Measurements from ENCODE around the gene HOXA5. TPM values are rescaled to one million over a fixed set of nuclear protein-coding genes. Genes with fewer than 3 reads are reported as not detected.

The HOXA5 gene
- polyA plus RNA-seq (2012; ENCODE audit: low read depth, missing spikeins) = not detected

DNA sequence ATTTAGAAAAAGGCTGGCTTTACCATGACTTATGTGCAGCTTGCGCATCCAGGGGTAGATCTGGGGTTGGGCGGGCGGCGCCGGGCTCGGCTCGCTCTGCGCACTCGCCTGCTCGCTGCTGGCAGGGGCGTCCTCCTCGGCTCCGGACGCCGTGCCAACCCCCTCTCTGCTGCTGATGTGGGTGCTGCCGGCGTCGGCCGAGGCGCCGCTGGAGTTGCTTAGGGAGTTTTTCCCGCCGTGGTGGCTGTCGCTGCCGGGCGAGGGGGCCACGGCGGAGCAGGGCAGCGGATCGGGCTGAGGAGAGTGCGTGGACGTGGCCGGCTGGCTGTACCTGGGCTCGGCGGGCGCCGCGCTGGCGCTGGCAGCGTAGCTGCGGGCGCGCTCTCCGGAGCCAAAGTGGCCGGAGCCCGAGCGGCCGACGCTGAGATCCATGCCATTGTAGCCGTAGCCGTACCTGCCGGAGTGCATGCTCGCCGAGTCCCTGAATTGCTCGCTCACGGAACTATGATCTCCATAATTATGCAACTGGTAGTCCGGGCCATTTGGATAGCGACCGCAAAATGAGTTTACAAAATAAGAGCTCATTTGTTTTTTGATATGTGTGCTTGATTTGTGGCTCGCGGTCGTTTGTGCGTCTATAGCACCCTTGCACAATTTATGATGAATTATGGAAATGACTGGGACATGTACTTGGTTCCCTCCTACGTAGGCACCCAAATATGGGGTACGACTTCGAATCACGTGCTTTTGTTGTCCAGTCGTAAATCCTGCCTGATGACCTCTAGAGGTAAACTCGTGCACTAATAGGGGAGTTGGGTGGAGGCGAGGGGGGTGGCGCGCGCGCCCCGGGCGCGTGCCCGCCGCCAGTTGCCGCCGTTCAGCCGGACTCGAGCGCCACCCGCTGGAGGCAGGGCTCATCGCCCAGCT, at the start of gene HOXA5:
TSS of gene HOXA5 (minus strand) at position 659 of the 927 bp plus-strand sequence. CDS start at position 585, 74 bp downstream.
- no peak for DNase-seq (ENCODE audit: insufficient read length, low spot score)
- no peak for FAIRE-seq
- TF ChIP-seq TAF1 (IDR thresholded peaks at IDR 0.05; ENCODE audit: low read depth, low read length) = no peak
- TF ChIP-seq POU2F2 (IDR thresholded peaks at IDR 0.05; ENCODE audit: low read depth, low read length) = no peak
- no peak for TF ChIP-seq SPI1 (IDR thresholded peaks at IDR 0.05; ENCODE audit: low read depth, low read length)
- no peak for TF ChIP-seq POLR2AphosphoS5 (IDR thresholded peaks at IDR 0.05; ENCODE audit: low read depth, low read length)

DNA sequence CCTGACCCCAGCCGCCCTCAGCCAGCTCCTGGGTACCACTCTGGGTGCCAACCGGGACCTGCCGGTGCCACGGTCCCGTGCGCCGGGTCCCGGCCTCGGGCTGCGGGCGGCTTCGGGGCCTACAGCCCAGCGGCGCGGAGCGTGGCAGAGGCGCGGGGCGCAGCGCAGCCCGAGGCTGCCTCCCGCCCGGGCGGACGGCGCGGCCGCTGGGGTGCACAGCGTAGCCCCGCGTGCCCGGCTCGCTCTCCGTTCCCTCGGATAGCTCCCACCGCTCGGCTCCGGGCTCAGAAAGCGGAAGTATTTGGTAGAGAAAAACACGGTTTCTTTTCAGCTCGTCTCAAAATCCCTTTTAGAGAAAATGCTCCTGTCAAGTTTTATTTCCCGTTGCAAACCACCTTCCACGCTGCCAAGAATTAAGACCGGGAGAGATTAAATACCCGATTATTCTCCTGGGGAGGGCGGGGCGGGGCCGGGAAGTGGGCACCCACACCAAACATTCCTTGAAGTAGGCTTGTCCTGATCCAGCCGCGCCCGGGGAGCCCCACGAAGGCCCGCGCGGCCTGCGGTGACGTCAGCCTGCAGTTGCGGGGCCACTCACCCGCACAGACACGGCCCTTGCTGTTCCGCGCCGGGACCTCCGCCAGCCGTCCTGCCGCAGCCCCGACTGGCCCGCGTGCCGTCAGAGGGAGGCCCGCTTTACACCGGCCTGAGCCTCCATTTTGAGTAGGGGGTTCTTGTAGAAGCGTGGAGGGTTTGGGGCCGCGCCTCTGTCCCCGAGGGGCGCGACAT, 49.3 kb upstream of the HOXA5 start:
- DNase-seq (ENCODE audit: insufficient read length, low spot score) (no peak), FAIRE-seq (no peak)
- TF ChIP-seq POU2F2 (IDR thresholded peaks at IDR 0.05; ENCODE audit: low read depth, low read length) (no peak), POLR2AphosphoS5 (IDR thresholded peaks at IDR 0.05; ENCODE audit: low read depth, low read length) (no peak)

DNA sequence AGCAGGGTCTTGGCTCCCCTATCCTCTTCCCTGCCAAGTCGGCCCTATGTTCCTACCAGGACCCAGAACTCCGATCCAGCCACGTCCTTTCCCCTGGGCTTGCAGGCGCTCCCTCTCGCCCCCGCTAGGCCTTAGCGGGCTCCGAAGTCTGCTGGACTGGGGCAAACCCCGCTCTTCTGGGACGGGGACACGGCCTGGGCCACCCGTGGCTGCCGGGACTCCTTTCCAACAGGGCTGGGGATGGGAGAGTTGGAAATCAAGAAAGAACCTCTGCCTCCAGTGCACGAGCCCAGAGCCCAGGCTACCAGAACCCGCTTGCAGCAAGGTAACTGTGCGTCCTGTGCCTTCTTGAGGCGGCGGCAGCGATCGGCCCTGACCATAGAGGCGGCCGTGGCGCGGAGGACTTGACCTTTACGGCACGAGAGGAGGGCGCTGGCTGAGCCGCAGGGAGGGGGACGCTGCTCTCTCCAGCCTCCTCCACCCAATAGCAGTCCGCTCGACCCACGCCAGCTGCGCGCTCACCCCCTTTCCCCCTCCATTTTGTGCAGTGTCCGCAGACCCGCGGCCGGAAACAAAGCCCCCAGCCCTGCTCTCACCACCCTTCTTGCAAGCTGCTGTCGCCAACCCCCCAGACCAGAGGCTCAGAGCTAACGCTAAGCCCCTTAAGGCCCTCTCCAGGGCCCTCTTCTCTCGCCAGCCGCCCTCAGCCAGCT, 48.5 kb upstream of the HOXA5 start:
- DNase-seq (ENCODE audit: insufficient read length, low spot score) = no peak
- no peak for TF ChIP-seq SPI1 (IDR thresholded peaks at IDR 0.05; ENCODE audit: low read depth, low read length)
- FAIRE-seq = no peak

DNA sequence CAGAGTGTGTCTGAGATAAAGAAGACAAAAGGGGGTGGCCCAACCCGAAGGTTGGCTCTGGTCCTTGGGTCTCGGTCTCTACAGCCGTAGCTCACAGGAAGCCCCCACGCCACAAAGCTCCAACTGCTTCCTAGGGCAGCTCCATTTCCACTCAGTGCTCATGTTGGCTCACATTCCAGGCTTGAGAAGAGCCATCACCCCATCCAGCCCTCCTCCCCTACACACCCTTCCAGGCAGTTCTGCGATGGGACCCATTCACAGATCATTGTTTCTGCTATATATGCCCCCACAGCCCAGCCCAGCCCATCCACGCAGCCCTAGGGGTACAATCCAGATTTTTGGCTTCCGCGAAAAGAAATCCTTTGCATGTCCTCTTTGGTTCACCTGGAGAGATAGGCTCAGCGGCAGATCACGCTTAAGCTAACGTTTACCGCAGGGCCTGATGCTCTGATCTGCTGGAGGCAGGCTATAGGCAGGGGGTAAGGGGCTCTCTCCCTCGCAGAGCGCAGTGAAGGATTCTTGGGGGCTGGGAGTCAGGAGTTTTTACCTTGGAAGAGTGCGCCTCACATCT, 47.8 kb upstream of the HOXA5 start:
- TF ChIP-seq POLR2AphosphoS5 (IDR thresholded peaks at IDR 0.05; ENCODE audit: low read depth, low read length) (no peak), TAF1 (IDR thresholded peaks at IDR 0.05; ENCODE audit: low read depth, low read length) (no peak), POU2F2 (IDR thresholded peaks at IDR 0.05; ENCODE audit: low read depth, low read length) (no peak), SPI1 (IDR thresholded peaks at IDR 0.05; ENCODE audit: low read depth, low read length) (no peak), POLR2A (IDR thresholded peaks at IDR 0.05; ENCODE audit: low read depth, low read length) (no peak), PAX5 (IDR thresholded peaks at IDR 0.05; ENCODE audit: insufficient read depth, low read length, severe bottlenecking) (no peak)
- DNase-seq (ENCODE audit: insufficient read length, low spot score) = no peak
- no peak for FAIRE-seq

DNA sequence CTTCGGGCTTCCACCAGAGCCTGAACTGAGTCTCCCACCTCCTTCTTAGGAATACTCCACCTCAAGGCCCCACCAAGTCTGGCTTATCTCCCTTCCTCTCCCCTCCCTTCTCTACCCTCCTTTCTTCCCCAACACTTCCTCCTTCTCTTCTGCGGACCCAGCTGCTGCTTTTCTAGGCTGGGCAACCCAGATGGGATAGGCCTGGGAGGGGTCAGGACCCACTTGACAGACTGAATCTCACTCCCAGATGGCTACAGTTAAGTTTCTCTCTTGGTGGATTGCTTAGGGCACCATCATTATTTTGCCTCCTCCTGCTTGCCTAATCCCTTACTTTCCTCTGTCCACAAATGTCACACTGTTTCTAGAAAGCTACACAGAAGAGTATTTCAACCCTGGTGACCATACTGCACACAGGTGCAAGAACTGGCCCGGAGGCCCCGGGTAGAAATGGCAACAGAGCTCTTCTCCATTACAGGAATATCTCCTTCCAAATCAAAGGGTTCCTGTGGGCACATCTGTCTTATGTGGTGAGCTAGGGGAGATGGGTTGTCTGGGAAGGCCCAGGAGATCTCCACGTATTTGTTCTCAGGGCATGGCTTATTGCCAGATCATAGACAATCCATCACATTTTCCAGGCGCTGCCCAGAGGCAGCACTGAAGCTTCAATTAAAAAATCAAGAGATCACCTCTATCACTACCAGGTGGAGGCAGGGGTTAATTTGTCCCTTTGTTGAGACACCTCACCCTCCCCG, 46.7 kb upstream of the HOXA5 start:
- TF ChIP-seq POLR2AphosphoS5 (IDR thresholded peaks at IDR 0.05; ENCODE audit: low read depth, low read length) (no peak), PAX5 (IDR thresholded peaks at IDR 0.05; ENCODE audit: insufficient read depth, low read length, severe bottlenecking) (no peak), POU2F2 (IDR thresholded peaks at IDR 0.05; ENCODE audit: low read depth, low read length) (no peak), TAF1 (IDR thresholded peaks at IDR 0.05; ENCODE audit: low read depth, low read length) (no peak), POLR2A (IDR thresholded peaks at IDR 0.05; ENCODE audit: low read depth, low read length) (no peak)
- no peak for FAIRE-seq

DNA sequence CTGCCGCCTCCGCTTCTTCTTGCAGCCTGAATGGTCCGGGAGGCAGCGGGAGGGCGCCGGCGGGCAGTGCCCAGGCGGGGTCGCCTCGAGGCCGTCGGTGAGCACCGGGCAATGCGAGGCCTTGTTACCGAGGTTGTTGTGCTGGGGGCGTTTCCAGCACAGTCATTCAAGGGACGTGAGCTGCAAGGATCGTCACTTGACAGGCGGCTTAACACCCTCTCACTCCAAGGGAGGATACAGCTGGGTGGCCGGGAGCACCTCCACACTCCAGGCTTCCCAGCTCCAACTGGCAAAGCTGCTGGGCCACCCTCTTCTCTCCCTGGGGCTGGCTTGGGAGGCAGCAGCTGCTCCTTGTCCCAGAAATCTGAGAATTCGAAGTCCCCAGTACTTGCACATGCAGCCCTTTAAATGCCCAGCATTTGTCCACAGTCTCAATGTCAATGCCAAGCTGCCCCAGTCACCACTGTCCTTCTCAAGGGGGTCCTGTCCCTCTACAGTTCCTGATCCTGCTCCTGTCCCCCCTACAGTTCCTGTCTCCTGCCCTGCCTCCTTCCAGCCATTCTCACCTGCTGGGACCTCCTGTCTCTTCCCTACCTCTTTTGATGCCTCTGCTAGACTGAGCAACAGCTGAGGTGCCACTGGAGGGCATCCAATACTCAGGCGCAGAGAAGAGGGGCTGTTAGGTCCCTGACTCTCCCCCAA, 46.0 kb upstream of the HOXA5 start:
- TF ChIP-seq POU2F2 (IDR thresholded peaks at IDR 0.05; ENCODE audit: low read depth, low read length) (no peak), POLR2A (IDR thresholded peaks at IDR 0.05; ENCODE audit: low read depth, low read length) (no peak), TAF1 (IDR thresholded peaks at IDR 0.05; ENCODE audit: low read depth, low read length) (no peak), PAX5 (IDR thresholded peaks at IDR 0.05; ENCODE audit: insufficient read depth, low read length, severe bottlenecking) (no peak), POLR2AphosphoS5 (IDR thresholded peaks at IDR 0.05; ENCODE audit: low read depth, low read length) (no peak), SPI1 (IDR thresholded peaks at IDR 0.05; ENCODE audit: low read depth, low read length) (no peak)
- FAIRE-seq (no peak), DNase-seq (ENCODE audit: insufficient read length, low spot score) (no peak)

More for the DNA sequence above, 46.7 kb upstream of the HOXA5 start:
- DNase-seq (ENCODE audit: insufficient read length, low spot score) = no peak

DNA sequence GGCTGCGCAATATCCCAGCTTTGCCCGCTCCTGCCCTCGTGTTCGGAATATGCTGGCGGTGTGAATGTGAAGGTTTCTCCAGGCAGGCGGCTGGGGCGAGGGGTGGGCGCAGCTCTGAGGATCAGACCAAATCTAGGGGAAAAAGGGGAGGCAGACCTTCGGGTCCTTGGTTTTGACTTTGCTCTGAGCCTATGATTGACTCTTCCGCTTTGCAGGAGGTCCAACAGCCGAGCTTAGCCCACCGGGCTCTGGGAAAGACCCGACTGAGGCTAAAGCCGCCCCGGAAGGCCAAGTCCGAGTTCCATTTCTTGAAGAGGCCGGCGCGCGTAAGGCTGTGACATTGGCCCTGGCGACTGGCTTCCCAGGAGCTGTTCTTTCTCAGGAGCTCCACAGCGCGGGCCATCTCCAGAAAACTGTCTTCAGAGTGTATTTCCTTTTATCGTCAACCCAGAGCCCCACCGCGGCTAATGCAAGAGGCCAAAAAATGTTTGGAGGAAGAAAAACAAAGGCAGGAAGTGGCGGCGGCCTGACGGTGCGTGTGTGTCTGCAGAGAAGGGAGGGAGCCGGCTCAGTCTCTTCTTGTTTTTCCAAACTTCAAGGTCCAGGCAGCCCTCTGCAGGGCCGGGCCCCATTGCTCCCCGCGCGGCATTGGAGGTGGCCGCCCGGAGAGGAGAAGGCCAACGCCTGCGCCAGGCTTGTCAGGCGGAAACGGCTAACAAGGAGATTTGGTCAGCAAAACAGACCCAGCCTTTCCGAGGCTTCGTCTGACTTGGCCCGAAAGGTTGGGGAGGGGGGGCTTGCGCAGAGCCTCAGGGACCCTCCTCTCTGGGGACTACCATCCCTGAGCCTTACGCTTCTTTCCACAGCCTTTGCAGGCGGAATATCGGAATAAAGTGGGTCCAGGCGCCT, 45.2 kb upstream of the HOXA5 start:
- TF ChIP-seq POLR2AphosphoS5 (IDR thresholded peaks at IDR 0.05; ENCODE audit: low read depth, low read length) = no peak
- no peak for TF ChIP-seq POLR2A (IDR thresholded peaks at IDR 0.05; ENCODE audit: low read depth, low read length)
- no peak for TF ChIP-seq TAF1 (IDR thresholded peaks at IDR 0.05; ENCODE audit: low read depth, low read length)
- TF ChIP-seq SPI1 (IDR thresholded peaks at IDR 0.05; ENCODE audit: low read depth, low read length) = no peak
- no peak for TF ChIP-seq PAX5 (IDR thresholded peaks at IDR 0.05; ENCODE audit: insufficient read depth, low read length, severe bottlenecking)
- DNase-seq (ENCODE audit: insufficient read length, low spot score) (no peak), FAIRE-seq (no peak)

All from GM12891 (cell line).